Middle frontal gyrus (tissue), 1 donor: ENCODE results near the gene FAM9A.
"Not testable (repeated sequence)": the region's sequence is repeated elsewhere in the genome, so short reads cannot be mapped to it uniquely, and the experiment has no call there.

Source experiments
- DNase-seq: peaks from one replicate; pipeline ENCODE4 v3.0.0-alpha.2; 2015; ENCODE audit warnings: low spot score; ENCODE audit errors: extremely low spot score

The FAM9A gene

GRCh38 chrX:8805046-8805445 is 3.9 kb upstream of the FAM9A start:
- no peak for DNase-seq

DNA sequence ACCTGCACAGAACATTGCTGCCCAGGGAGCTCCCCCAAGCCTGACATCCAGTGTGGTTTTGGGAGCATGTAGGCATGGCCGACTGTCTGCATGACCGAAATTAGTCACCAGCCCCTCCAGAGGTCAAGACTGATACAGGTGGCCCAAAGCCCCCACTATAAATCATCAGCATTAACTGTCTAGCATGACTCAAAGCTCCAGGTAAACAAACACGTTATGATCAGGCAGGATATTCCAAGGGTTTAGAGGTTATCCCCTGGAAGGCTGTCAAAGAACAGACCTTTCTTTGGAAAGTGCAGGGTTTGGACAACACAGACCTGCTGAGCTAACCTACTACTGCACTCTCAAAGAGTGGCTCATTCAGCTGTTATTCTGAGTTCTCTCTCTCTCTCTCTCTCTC is 2.1 kb upstream of the FAM9A start:
- DNase-seq: no peak

GRCh38 chrX:8800351-8800750 is 832 bp downstream of the FAM9A start:
- DNase-seq: not testable (repeated sequence)

- not testable (repeated sequence) for DNase-seq
Measured at GRCh38 chrX:8799281-8799680, 1.9 kb downstream of the FAM9A start.

GRCh38 chrX:8798702-8799101 is 2.5 kb downstream of the FAM9A start:
- DNase-seq: not testable (repeated sequence)

DNA sequence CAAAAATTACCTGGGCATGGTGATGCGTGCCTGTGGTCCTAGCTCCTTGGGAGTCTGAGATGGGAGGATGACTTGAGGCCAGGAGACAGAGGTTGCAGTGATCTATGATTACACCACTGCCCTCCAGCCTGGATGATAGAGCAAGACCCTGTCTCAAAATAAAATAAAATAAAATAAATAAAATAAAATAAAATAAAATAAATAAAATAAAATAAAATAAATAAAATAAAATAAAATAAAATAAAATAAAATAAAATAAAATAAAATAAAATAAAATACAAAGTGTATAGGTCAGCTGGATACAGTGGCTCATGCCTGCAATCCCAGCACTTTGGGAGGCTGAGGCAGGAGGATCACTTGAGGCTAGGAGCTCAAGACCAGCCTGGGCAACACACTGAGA is 14.1 kb downstream of the FAM9A start:
- DNase-seq: not testable (repeated sequence)

DNA sequence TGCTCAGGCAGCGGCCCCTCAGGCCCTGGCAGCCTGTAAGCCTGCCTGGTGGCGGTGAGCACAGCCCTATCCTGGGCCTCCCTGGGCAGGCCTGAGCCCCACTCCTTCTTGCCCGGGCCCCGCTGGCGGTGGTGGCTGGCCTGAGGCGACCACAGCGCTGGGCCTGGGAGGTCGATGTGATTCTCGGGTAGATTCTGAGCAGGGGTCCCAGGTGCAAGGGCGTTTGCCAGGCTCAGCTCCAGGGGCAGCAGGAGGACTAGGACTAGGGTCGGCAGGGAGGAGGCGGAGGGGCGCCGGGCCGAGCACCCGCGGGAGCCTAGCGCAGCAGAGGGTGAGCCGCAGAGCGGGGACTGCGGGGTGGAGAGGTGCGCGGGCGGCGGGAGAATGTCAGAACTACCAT is 17.0 kb downstream of the FAM9A start:
- no peak for DNase-seq

DNA sequence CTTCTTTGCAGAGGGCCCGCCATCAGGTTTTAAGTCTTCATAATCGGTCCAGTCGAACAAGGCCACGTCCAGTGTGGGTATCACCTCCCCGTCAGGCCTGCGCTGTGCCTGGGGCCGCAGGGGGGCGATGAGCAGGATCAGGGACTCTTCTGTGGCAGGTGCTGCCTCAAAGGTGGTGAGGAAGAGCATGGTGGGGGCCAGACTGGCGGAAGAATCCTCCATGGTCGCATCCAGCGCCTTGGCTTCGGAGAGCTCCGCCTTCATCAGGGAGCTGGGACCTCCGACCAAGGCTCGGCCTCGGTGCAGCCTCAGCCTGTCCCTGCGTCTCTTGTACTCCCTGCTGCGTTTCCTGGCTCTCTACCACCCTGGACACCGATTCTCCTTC is 17.5 kb downstream of the FAM9A start:
- DNase-seq: no peak

DNA sequence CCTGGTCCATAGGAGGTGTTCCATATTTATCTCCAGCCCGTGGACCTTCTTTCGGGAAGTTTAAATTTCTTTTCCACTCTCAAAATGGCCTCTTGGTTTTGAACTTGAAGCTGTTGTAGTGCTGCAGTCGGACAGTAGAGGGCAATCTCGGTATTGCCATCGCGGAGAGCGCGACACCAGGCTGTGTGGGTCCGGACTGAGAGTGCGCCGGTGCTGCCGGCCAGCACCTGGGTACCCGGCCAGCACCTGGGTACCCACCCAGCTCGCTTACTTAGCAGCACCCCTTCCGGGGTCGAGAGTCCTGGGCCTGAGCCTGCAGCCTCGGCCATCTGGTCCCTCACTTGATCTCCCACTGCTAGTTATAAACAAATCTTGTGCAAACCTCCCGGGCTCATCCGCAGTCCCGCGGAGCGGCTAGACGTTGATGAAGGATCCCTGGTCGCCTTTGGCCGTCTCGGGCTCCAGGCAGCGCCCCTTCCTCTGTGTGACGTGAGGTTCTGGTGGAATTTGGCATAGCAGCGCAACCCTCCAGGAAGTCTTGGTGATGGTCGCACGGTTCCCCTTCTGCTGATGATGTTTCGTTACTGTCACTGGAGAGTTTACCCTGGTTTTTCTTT is 18.0 kb downstream of the FAM9A start:
- DNase-seq: no peak

DNA sequence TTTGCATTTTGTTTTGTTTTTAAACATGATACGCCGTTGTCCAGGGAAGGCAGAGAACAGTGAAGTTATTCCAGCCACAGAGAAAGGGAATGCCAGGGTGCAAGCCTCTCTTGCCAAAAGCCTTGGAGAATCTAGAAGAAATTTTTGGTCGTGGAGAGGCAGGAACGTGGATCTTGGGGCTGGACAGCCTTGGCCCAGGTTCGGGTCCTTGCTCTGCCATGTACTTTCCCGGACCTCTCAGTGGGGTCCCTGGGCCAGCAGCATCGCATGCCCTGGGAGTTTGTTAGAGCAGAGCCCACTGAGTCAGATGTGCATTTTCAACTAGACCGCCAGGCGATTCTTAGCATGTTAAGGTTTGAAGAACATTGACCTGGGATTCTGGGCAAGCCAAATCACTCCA is 18.6 kb downstream of the FAM9A start:
- no peak for DNase-seq

GRCh38 chrX:8781921-8782320 is 19.3 kb downstream of the FAM9A start:
- not testable (repeated sequence) for DNase-seq

DNA sequence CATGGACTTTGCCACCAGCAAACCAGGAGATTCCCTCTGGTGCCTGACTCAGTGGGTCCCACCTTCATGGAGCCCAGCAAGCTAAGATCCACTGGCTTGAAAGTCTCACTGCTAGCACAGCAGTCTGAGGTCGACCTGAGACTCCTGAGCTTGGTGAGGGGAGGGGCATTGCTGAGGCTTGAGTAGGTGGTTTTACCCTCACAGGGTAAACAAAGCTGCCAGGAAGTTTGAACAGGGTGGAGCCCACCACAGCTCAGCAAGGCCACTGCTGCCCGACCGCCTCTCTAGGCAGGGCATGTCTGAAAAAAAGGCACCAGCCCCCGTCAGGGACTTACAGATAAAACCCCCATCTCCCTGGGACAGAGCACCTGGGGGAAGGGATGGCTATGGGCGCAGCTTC is 28.1 kb downstream of the FAM9A start:
- no peak for DNase-seq

GRCh38 chrX:8760021-8760420 is 41.2 kb downstream of the FAM9A start:
- no peak for DNase-seq

- DNase-seq: not testable (repeated sequence)
Measured at GRCh38 chrX:8758706-8759105, 42.5 kb downstream of the FAM9A start.

DNA sequence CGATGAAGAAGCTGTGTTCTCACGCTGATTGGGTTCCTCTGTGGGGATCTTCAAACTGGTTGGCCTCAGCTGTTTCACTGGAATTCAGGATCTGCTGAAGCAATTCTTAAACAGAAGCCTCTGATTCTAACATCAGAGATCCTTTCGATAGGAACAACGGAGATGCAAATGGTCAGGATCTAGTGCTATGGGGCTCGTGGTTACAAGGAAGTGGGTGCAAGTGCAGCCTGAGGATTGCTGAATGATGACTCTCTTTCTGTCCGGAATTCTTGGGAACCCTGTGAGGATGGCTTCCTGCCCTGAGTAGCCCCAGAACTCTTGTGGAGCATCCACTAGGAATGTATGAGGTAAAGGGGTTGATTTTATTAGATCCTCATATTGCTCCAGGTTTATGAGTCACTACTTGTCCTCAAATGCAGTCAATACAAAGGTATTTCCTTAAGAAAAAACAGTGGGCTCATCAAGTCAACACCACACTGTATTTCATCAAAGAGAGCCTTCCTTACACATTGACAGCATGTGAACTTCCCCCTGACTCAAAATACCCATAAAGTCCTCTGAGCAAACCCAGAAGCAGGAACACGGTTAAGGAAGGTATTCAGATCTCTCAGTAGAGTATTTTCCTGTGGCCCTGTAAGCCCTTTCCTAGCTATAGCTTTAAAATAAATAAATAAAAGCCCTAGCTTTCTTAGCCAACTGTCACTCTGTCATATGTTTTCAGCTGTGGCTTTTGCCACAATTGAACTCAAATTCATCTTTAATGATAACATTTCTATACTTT is 43.4 kb downstream of the FAM9A start:
- not testable (repeated sequence) for DNase-seq

DNA sequence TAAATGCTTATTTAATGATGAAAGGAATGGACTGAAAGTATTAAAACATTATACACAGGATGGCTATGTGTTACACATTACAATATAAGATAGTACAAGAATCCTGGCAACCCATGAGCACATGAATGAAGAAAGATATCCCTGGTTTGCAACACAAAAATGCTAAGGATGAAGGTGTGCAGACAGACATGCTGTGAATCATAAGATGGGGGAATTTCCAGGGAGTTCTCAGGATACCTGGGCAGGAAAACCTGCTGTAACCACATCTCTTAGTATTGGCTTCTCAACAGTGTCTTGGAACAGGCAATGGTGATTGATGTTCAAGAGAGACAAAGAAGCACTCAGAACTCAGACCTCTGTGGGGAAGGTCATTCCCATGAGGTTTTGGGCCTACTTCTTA is 45.4 kb downstream of the FAM9A start:
- DNase-seq: no peak

GRCh38 chrX:8755116-8755515 is 46.1 kb downstream of the FAM9A start:
- no peak for DNase-seq

- DNase-seq: no peak
Measured at GRCh38 chrX:8749697-8750096, 51.5 kb downstream of the FAM9A start.

DNA sequence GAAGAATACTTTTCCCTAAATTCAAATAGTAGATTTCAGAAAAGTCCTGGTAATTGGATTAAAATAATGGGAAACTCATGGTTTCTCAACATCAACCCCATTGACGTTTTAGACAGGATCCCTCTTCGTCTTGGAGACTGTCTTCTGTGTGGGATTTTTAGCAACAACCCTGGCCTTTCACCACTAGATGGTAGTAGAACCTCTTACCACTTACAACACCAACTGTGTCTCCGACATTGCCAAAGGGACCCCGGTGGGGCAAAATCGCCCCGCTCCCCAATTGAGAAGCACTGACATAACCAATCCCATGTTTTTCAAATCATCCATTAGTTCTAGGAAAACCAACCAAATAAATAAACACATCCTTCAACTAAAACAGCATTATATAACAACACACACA is 52.3 kb downstream of the FAM9A start:
- DNase-seq: no peak

DNA sequence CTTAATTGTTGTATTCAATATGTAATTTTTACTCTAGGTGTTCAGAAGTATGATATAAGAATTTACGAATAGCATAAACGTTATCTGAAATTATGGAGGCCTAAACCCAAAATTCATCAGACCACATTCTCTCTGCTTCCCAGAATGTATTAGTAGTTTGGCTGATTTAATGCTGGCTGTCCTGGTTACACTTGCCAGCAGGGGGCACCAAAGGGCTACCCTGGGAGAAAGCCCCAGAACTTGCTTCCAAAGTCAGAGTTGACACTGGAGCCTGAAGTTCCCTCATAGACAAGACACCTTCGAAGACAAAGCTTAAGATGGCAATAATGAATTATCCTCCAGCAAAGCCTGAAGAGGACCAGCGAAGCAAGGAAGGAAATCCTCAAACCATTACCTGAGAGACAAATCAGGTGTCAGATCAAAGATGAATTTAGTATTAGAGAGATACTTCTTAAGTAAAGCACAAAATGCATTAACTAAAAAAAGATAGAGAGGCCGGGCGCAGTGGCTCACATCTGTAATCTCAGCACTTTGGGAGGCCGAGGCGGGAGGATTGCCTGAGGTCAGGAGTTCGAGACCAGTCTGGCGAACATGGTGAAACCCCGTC is 58.0 kb downstream of the FAM9A start:
- no peak for DNase-seq

DNA sequence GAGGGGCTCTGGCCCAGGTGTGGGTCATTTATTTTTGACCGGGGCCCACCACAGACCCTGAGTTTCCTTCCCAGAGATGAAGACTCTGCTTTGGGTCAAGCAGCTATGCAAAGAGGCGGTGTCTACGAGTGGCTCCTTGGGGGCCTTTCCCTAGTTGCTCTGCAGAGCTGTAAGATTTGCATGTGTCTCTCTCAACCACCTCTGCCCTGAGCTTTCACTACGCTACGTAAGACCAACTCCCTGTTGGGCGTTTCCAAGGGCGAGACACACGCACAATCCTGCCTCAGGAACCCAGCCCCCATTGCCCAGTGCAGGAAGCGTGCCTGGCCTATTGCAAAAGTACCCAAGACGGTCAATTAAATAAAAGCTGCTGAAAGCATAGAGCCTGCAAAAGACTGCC is 59.2 kb downstream of the FAM9A start:
- no peak for DNase-seq
